Breast epithelium (tissue), 4 donors: ENCODE data around the gene SMG7. TPM values are rescaled to one million over a fixed set of nuclear protein-coding genes. Genes with fewer than 3 reads are reported as not detected.
A peak's percentile ranks its signal among the peaks of the same experiment; 100 is the strongest.

Experiments
- DNase-seq, 2 donors: peaks; one replicate each; pipeline ENCODE4 v3.0.0-alpha.2; 2019; ENCODE audit warnings: low spot score in 2 of 2
- H3K27ac ChIP-seq, 2 donors: fragments of 200-600 bp; sonication (generic) in 1 of 2; one replicate each; pipeline ENCODE4 v1.5.1; 2016 to 2019; ENCODE audit warnings: mild to moderate bottlenecking in 1 of 2
- H3K27me3 ChIP-seq, 2 donors: fragments of 200-600 bp; sonication (generic) in 1 of 2; one replicate each; pipeline versions ENCODE4 v1.5.1 to v1.6.0; 2017 to 2019; ENCODE audit warnings: control low read depth in 1 of 2, mild to moderate bottlenecking in 1 of 2
- H3K36me3 ChIP-seq: fragments of 200-600 bp; one replicate; pipeline ENCODE4 v1.5.1; 2019
- H3K4me1 ChIP-seq, 2 donors: fragments of 200-600 bp; sonication (generic); one replicate each; pipeline ENCODE4 v1.5.1; 2016 to 2019; ENCODE audit warnings: control low read depth in 1 of 2
- H3K4me3 ChIP-seq, 3 donors: fragments of 200-600 bp; sonication (generic); 1 replicate in 2 of 3; 2 replicates in 1 of 3; pipeline ENCODE4 v1.5.1; 2016 to 2019; ENCODE audit warnings: mild to moderate bottlenecking in 3 of 3, moderate library complexity in 2 of 3
- H3K9me3 ChIP-seq, 2 donors: fragments of 200-600 bp; sonication (generic) in 1 of 2; one replicate each; pipeline ENCODE4 v1.5.1; 2016 to 2019; ENCODE audit warnings: control low read depth in 1 of 2
- CTCF ChIP-seq, 3 donors: fragments of 450-650 bp; IDR thresholded peaks; one replicate each; pipeline ENCODE4 v1.5.1; 2016 to 2017; ENCODE audit warnings: antibody characterized with exemption in 3 of 3, mild to moderate bottlenecking in 3 of 3, moderate library complexity in 3 of 3
- POLR2A ChIP-seq: fragments of 450-650 bp; IDR thresholded peaks from one replicate; pipeline ENCODE4 v1.6.1; 2016; ENCODE audit warnings: antibody characterized with exemption, mild to moderate bottlenecking, moderate library complexity
- POLR2AphosphoS5 ChIP-seq, 3 donors: sonication (generic); formaldehyde crosslinking; IDR thresholded peaks; one replicate each; pipeline ENCODE4 v1.6.1; 2017; ENCODE audit warnings: antibody characterized with exemption in 3 of 3
- intact Hi-C: fragments of 100-400 bp; cut with DNase I; formaldehyde crosslinking; loops from one replicate; pipeline ENCODE4 v1.15.1; 2023; ENCODE audit warnings: low total_unique reads
- total RNA-seq, 3 donors: library from RNA; depleted of rRNA; stranded (reverse); fragments of >200 nt; gene quantifications; one replicate each; pipeline ENCODE4 v1.1.0, GENCODE V29; 2016

Gene SMG7
- total RNA-seq, 3 donors from 2014 or later, result 34.6 to 46.5 (median 43.3) TPM

DNA sequence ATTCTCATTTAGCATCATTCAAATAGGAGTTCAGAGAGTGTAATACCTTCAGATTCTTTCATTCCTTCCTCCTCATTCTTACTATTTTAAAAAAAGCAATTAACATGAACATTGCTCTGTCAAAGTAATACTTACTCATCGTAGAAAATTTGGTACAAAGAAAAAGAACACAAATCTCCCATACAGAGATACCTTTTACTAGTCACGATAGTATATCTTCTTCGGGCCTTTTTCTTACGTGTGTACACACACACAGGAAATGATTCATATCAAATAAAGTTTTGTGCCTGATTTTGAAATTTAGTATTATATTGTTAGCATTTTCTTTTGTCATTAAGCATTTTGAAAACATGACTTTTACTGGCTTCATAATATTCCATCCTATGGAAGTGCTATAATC lies 65.1 kb downstream of the SMG7 start:
- no peak overlapping the region for H3K4me3 ChIP-seq
- DNase-seq, result no peak
- no peaks in the 10 kb centered on the region for H3K27me3 ChIP-seq
- no peak overlapping the region for H3K27ac ChIP-seq
- H3K4me1 ChIP-seq, result no peaks in the 10 kb centered on the region
- intact Hi-C loops, result no loop called here
- TF ChIP-seq POLR2A (no peak), CTCF (IDR thresholded peaks at IDR 0.05) (no peak), POLR2AphosphoS5 (IDR thresholded peaks at IDR 0.05) (no peak)
- H3K36me3 ChIP-seq, result peaks cover 4% of the 10 kb centered on the region
- H3K9me3 ChIP-seq, result no peaks in the 10 kb centered on the region

DNA sequence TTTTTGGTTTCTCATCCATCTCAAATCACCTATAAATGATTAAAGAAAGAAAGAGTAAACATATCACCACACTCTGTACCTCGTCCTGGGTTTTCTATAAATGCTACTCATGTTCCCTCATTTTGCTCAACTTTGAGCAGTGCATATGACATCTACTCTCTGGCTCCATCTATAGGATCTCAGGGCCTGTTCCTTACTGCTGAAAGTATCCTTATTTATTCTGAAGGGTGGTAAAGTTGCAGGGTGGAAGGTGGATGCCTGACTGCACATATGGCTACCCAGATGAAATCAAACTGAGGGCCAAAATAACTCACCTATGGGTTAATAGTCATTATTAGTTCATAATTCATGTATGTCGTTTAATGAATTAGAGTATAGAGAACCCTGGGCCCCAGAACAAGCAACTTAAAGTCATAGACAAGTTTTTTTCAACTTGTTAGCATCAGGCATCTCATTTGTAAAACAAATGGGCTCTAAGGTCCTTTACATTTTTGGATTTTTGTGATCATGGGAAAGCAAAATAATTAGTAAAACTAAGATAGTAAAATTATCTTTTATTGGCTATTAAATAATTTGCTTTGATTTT lies 71.4 kb downstream of the SMG7 start:
- intact Hi-C loops, result no loop called here
- Histone ChIP-seq H3K27me3 (no peaks in the 10 kb centered on the region), H3K27ac (no peak overlapping the region), H3K9me3 (no peaks in the 10 kb centered on the region), H3K4me3 (no peak overlapping the region), H3K36me3 (no peaks in the 10 kb centered on the region), H3K4me1 (no peaks in the 10 kb centered on the region)
- no peak for TF ChIP-seq POLR2A
- TF ChIP-seq CTCF (IDR thresholded peaks at IDR 0.05), result peak in 1 of 3 donors; percentile 35
- DNase-seq, result no peak

GRCh38 chr1:183544598-183545297 lies 72.4 kb downstream of the SMG7 start:
- Histone ChIP-seq H3K9me3 (no peaks in the 10 kb centered on the region), H3K4me1 (no peaks in the 10 kb centered on the region), H3K36me3 (no peaks in the 10 kb centered on the region), H3K4me3 (no peak overlapping the region), H3K27ac (no peak overlapping the region), H3K27me3 (no peaks in the 10 kb centered on the region)
- intact Hi-C loops, result no loop called here
- no peak for TF ChIP-seq CTCF (IDR thresholded peaks at IDR 0.05)
- TF ChIP-seq POLR2A, result no peak
- TF ChIP-seq POLR2AphosphoS5 (IDR thresholded peaks at IDR 0.05), result no peak
- DNase-seq, result no peak

GRCh38 chr1:183546427-183546826 lies 74.1 kb downstream of the SMG7 start:
- no peak overlapping the region for H3K27ac ChIP-seq
- no peaks in the 10 kb centered on the region for H3K36me3 ChIP-seq
- H3K27me3 ChIP-seq, result no peaks in the 10 kb centered on the region
- intact Hi-C loops, result no loop called here
- H3K4me3 ChIP-seq, result no peak overlapping the region
- H3K9me3 ChIP-seq, result no peaks in the 10 kb centered on the region
- no peaks in the 10 kb centered on the region for H3K4me1 ChIP-seq
- DNase-seq, result no peak
- TF ChIP-seq POLR2AphosphoS5 (IDR thresholded peaks at IDR 0.05) (no peak), CTCF (IDR thresholded peaks at IDR 0.05) (no peak), POLR2A (no peak)

- TF ChIP-seq POLR2A (no peak), CTCF (IDR thresholded peaks at IDR 0.05) (no peak), POLR2AphosphoS5 (IDR thresholded peaks at IDR 0.05) (no peak)
- no peak for DNase-seq
- intact Hi-C loops, result no loop called here
- Histone ChIP-seq H3K9me3 (no peaks in the 10 kb centered on the region), H3K36me3 (no peaks in the 10 kb centered on the region), H3K4me3 (no peak overlapping the region), H3K4me1 (no peaks in the 10 kb centered on the region), H3K27ac (no peak overlapping the region), H3K27me3 (no peaks in the 10 kb centered on the region)
Measured at GRCh38 chr1:183548116-183548515, 75.8 kb downstream of the SMG7 start.
